Dendritic cell treated with granulocyte-macrophage colony-stimulating factor and Interleukin-4, amounts not matched to agents 40 ng/mL and 50 ng/mL, for 4 days (primary cell): Measurements from ENCODE around the gene TEK.

ENCODE experiments used
- H3K27ac Mint-ChIP-seq: one replicate; pipeline ENCODE4 v1.8.0; 2022; ENCODE audit warnings: mild to moderate bottlenecking, mixed read lengths
- H3K27me3 Mint-ChIP-seq: one replicate; pipeline ENCODE4 v1.8.0; 2022; ENCODE audit warnings: mild to moderate bottlenecking, mixed read lengths
- H3K36me3 Mint-ChIP-seq: one replicate; pipeline ENCODE4 v1.8.0; 2022; ENCODE audit warnings: low read depth, mixed read lengths
- H3K4me1 Mint-ChIP-seq: one replicate; pipeline ENCODE4 v1.8.0; 2022; ENCODE audit warnings: low read depth, mixed read lengths
- H3K4me3 Mint-ChIP-seq: one replicate; pipeline ENCODE4 v1.8.0; 2022; ENCODE audit warnings: mild to moderate bottlenecking, moderate library complexity, mixed read lengths
- H3K9me3 Mint-ChIP-seq: one replicate; pipeline ENCODE4 v1.8.0; 2022; ENCODE audit warnings: mixed read lengths
- intact Hi-C: fragments of 100-400 bp; cut with micrococcal nuclease; formaldehyde crosslinking; loops from one replicate; pipeline ENCODE4 v1.15.0; 2022

Gene TEK

GRCh38 chr9:27261517-27262211, 152.6 kb downstream of the TEK start:
- intact Hi-C loops: no loop called here
- H3K27ac Mint-ChIP-seq: no peak overlapping the region
- H3K9me3 Mint-ChIP-seq: no peaks in the 10 kb centered on the region
- no peak overlapping the region for H3K4me3 Mint-ChIP-seq
- no peaks in the 10 kb centered on the region for H3K36me3 Mint-ChIP-seq
- no peaks in the 10 kb centered on the region for H3K4me1 Mint-ChIP-seq
- peaks cover 7% of the 10 kb centered on the region for H3K27me3 Mint-ChIP-seq

- Mint-ChIP-seq H3K36me3 (no peaks in the 10 kb centered on the region), H3K27me3 (no peaks in the 10 kb centered on the region), H3K4me1 (no peaks in the 10 kb centered on the region), H3K4me3 (no peak overlapping the region), H3K27ac (no peak overlapping the region), H3K9me3 (no peaks in the 10 kb centered on the region)
- intact Hi-C loops: no loop called here
Measured at GRCh38 chr9:27272103-27272502, 163.1 kb downstream of the TEK start.

GRCh38 chr9:27273186-27273585, 164.2 kb downstream of the TEK start:
- no peak overlapping the region for H3K27ac Mint-ChIP-seq
- intact Hi-C loops: no loop called here
- H3K4me1 Mint-ChIP-seq: no peaks in the 10 kb centered on the region
- no peaks in the 10 kb centered on the region for H3K9me3 Mint-ChIP-seq
- no peak overlapping the region for H3K4me3 Mint-ChIP-seq
- no peaks in the 10 kb centered on the region for H3K36me3 Mint-ChIP-seq
- H3K27me3 Mint-ChIP-seq: no peaks in the 10 kb centered on the region

GRCh38 chr9:27276193-27277030, 167.4 kb downstream of the TEK start:
- intact Hi-C loops: loop anchor here (2.0 to 5.0 kb wide), 2 partner anchors 229 to 244 kb away; no protein-coding TSS in a partner anchor
- Mint-ChIP-seq H3K9me3 (no peaks in the 10 kb centered on the region), H3K27me3 (no peaks in the 10 kb centered on the region), H3K4me1 (peaks cover 24% of the 10 kb centered on the region), H3K36me3 (no peaks in the 10 kb centered on the region), H3K27ac (no peak overlapping the region), H3K4me3 (no peak overlapping the region)

- no peaks in the 10 kb centered on the region for H3K36me3 Mint-ChIP-seq
- peaks cover 34% of the 10 kb centered on the region for H3K4me1 Mint-ChIP-seq
- peaks cover 2% of the 10 kb centered on the region for H3K27me3 Mint-ChIP-seq
- intact Hi-C loops: loop anchor here (5.0 kb wide), 1 partner anchor 231 kb away; no protein-coding TSS in a partner anchor
- no peak overlapping the region for H3K27ac Mint-ChIP-seq
- no peaks in the 10 kb centered on the region for H3K9me3 Mint-ChIP-seq
- H3K4me3 Mint-ChIP-seq: no peak overlapping the region
Measured at GRCh38 chr9:27278374-27278773, 169.3 kb downstream of the TEK start.

- H3K27ac Mint-ChIP-seq: peak overlapping the region; percentile 41
- peaks cover 5% of the 10 kb centered on the region for H3K27me3 Mint-ChIP-seq
- H3K36me3 Mint-ChIP-seq: no peaks in the 10 kb centered on the region
- no peak overlapping the region for H3K4me3 Mint-ChIP-seq
- H3K4me1 Mint-ChIP-seq: peaks cover 34% of the 10 kb centered on the region
- no peaks in the 10 kb centered on the region for H3K9me3 Mint-ChIP-seq
- intact Hi-C loops: loop anchor here (5.0 kb wide), 1 partner anchor 232 kb away; no protein-coding TSS in a partner anchor
Measured at GRCh38 chr9:27279611-27280010, 170.6 kb downstream of the TEK start.
